Ishikawa (cell line): Measurements from ENCODE around the gene TMEM132E.

Source experiments
- CEBPB ChIP-seq: IDR thresholded peaks from 2 replicates; pipeline ENCODE4 v1.6.1; 2012
- CREB1 ChIP-seq: IDR thresholded peaks from 2 replicates; pipeline ENCODE4 v1.6.1; 2012; ENCODE audit warnings: low read depth
- EGR1 ChIP-seq: IDR thresholded peaks from 2 replicates; pipeline ENCODE4 v1.6.1; 2012
- EP300 ChIP-seq: IDR thresholded peaks from 2 replicates; pipeline ENCODE4 v1.6.1; 2012; ENCODE audit warnings: borderline replicate concordance
- NFIC ChIP-seq: IDR thresholded peaks from 2 replicates; pipeline ENCODE4 v1.6.1; 2012
- RAD21 ChIP-seq: IDR thresholded peaks from 2 replicates; pipeline ENCODE4 v1.6.1; 2012; ENCODE audit warnings: low read depth
- TAF1 ChIP-seq: IDR thresholded peaks from 2 replicates; pipeline ENCODE4 v1.6.1; 2012; ENCODE audit warnings: low read depth, mild to moderate bottlenecking
- TCF12 ChIP-seq: IDR thresholded peaks from 2 replicates; pipeline ENCODE4 v1.6.1; 2012; ENCODE audit warnings: low read depth
- TF ChIP-seq, protein P1 (sequence below): IDR thresholded peaks from 2 replicates; pipeline ENCODE4 v1.6.1; 2012; ENCODE audit warnings: low read depth, mild to moderate bottlenecking

DNA sequence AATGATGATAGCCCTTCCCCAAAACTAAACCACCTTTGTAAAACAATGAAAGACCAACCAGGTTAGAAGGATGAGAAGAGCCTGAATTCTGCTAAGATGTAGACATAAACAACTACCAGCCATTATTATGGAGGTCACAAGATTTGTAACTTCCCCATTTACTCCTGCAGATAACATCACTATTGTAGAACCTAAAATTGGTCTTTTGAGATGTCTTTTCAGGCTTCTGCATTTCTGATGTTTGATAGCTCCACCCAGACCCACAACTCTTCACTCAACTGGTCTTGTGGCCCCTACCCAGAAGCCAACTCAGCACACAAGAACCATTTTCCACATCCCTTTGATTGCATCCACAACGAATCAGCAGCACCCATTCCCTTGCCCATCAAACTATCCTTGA, 100.8 kb downstream of the TMEM132E start:
- TF ChIP-seq TAF1 (no peak), RAD21 (no peak), EP300 (no peak), TCF12 (no peak), EGR1 (no peak), CEBPB (no peak), NFIC (no peak), CREB1 (no peak)
- TF ChIP-seq, protein P1, sequence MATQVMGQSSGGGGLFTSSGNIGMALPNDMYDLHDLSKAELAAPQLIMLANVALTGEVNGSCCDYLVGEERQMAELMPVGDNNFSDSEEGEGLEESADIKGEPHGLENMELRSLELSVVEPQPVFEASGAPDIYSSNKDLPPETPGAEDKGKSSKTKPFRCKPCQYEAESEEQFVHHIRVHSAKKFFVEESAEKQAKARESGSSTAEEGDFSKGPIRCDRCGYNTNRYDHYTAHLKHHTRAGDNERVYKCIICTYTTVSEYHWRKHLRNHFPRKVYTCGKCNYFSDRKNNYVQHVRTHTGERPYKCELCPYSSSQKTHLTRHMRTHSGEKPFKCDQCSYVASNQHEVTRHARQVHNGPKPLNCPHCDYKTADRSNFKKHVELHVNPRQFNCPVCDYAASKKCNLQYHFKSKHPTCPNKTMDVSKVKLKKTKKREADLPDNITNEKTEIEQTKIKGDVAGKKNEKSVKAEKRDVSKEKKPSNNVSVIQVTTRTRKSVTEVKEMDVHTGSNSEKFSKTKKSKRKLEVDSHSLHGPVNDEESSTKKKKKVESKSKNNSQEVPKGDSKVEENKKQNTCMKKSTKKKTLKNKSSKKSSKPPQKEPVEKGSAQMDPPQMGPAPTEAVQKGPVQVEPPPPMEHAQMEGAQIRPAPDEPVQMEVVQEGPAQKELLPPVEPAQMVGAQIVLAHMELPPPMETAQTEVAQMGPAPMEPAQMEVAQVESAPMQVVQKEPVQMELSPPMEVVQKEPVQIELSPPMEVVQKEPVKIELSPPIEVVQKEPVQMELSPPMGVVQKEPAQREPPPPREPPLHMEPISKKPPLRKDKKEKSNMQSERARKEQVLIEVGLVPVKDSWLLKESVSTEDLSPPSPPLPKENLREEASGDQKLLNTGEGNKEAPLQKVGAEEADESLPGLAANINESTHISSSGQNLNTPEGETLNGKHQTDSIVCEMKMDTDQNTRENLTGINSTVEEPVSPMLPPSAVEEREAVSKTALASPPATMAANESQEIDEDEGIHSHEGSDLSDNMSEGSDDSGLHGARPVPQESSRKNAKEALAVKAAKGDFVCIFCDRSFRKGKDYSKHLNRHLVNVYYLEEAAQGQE = no peak
